HepG2 (cell line): ENCODE results near the gene ENTPD1. TPM values are rescaled to one million over a fixed set of nuclear protein-coding genes. Genes with fewer than 3 reads are reported as not detected.

ENCODE experiments used
- ATAC-seq: fragments of 200-7000 bp; cut with Tn5 transposase; 3 replicates; pipeline ENCODE4 v1.9.1; 2020; ENCODE audit warnings: mild to moderate bottlenecking, moderate library complexity
- BruUV-seq: library from RNA; stranded (reverse); fragments of 400-500 nt; replicated peaks from 2 replicates; lab custom pipeline; 2021; lab: Mats Ljungman, UMichigan
- CTCF ChIA-PET: fragments of 300-600 bp; formaldehyde crosslinking; extraction: SDS; loops from one replicate; lab custom pipeline; 2021; ENCODE audit warnings: low total read pairs, inconsistent platforms, low intra/inter-chr PET ratio; lab: Yijun Ruan, JAX
- POLR2A ChIA-PET: fragments of 350-600 bp; sonication (Branson Sonifier 250); formaldehyde crosslinking; loops from one replicate; lab custom pipeline; 2020; ENCODE audit warnings: antibody characterized with exemption, inconsistent platforms; lab: Yijun Ruan, JAX
- DNase-seq: peaks from one replicate; pipeline ENCODE4 v3.0.0-alpha.2; 2015; ENCODE audit warnings: low spot score
- FAIRE-seq: peaks from 3 replicates; lab custom pipeline; 2011; peaks lifted over from hg19 to GRCh38; lab: Jason Lieb, UNC
- H2AFZ ChIP-seq: one replicate; pipeline ENCODE4 v1.6.1; 2011; ENCODE audit warnings: low read length, inconsistent platforms
- H3K27ac ChIP-seq: fragments of 300-600 bp; 3 replicates; pipeline ENCODE4 v1.8.0; 2011; ENCODE audit warnings: mixed run types, mild to moderate bottlenecking, mixed read lengths, low read length, inconsistent platforms; ENCODE audit not compliant: insufficient read depth; ENCODE audit errors: extremely low read length
- H3K27me3 ChIP-seq, 2 experiments: fragments of 200-600 bp in 1 of 2; 2 replicates in 1 of 2; 3 replicates in 1 of 2; pipeline versions ENCODE4 v1.6.0 to v1.8.0; 2011; ENCODE audit warnings: low read length in 2 of 2, mild to moderate bottlenecking in 2 of 2, moderate library complexity in 2 of 2, inconsistent platforms in 1 of 2; ENCODE audit not compliant: insufficient read depth in 2 of 2, control insufficient read depth in 1 of 2
- H3K36me3 ChIP-seq, 2 experiments: fragments of 200-600 bp in 1 of 2; replicated peaks in 1 of 2; 2 replicates in 1 of 2; 3 replicates in 1 of 2; pipeline versions ENCODE4 v1.5.1 to v1.8.0; 2011; ENCODE audit warnings: low read length in 2 of 2, inconsistent platforms in 1 of 2; ENCODE audit not compliant: insufficient read depth in 2 of 2, control insufficient read depth in 1 of 2
- H3K4me1 ChIP-seq: 2 replicates; pipeline ENCODE4 v1.5.1; 2012; ENCODE audit warnings: low read length, inconsistent platforms; ENCODE audit not compliant: insufficient read depth
- H3K4me2 ChIP-seq: 2 replicates; pipeline ENCODE4 v1.6.0; 2011; ENCODE audit warnings: low read depth, low read length, inconsistent platforms
- H3K4me3 ChIP-seq, 3 experiments: fragments of 200-600 bp in 1 of 3; sonication (generic), shearing (Covaris generic) in 1 of 3; replicated peaks in 1 of 3; 2 replicates each; pipeline ENCODE4 v1.5.1; 2011 to 2016; ENCODE audit warnings: low read length in 3 of 3, inconsistent platforms in 2 of 3, low read depth in 2 of 3, mild to moderate bottlenecking in 2 of 3, control low read depth in 1 of 3, mixed read lengths in 1 of 3; ENCODE audit not compliant: insufficient read depth in 1 of 3
- H3K79me2 ChIP-seq: one replicate; pipeline ENCODE4 v1.6.1; 2011; ENCODE audit warnings: low read length, inconsistent platforms; ENCODE audit not compliant: insufficient read depth
- H3K9ac ChIP-seq: 2 replicates; pipeline ENCODE4 v1.6.0; 2011; ENCODE audit warnings: mild to moderate bottlenecking, low read depth, low read length, inconsistent platforms; ENCODE audit not compliant: insufficient read depth
- H3K9me3 ChIP-seq: 2 replicates; pipeline ENCODE4 v1.5.1; 2012; ENCODE audit warnings: mild to moderate bottlenecking, low read length
- H4K20me1 ChIP-seq: 2 replicates; pipeline ENCODE4 v1.6.0; 2011; ENCODE audit warnings: inconsistent platforms, mild to moderate bottlenecking, low read length, moderate library complexity; ENCODE audit not compliant: insufficient read depth
- DNMT3B ChIP-seq: conservative IDR thresholded peaks from 2 replicates; pipeline ENCODE4 v1.6.1; 2016; ENCODE audit warnings: missing biosample characterization, control low read depth
- ELF1 ChIP-seq: sonication (generic); formaldehyde crosslinking; IDR thresholded peaks from 2 replicates; pipeline ENCODE4 v1.4.0; 2020; ENCODE audit warnings: missing genetic modification reagents
- MAFK ChIP-seq, 2 experiments: IDR thresholded peaks in 1 of 2; conservative IDR thresholded peaks in 1 of 2; 2 replicates each; pipeline ENCODE4 v1.6.1; 2011; ENCODE audit warnings: improper control_type of control experiment in 2 of 2, low read length in 2 of 2
- MTERF4 ChIP-seq: sonication (generic); formaldehyde crosslinking; IDR thresholded peaks from 2 replicates; pipeline ENCODE4 v1.8.0; 2023; ENCODE audit warnings: mild to moderate bottlenecking, missing genetic modification reagents
- NFYC ChIP-seq: IDR thresholded peaks from 2 replicates; pipeline ENCODE4 v1.6.1; 2016; ENCODE audit warnings: missing genetic modification reagents, missing compliant biosample characterization
- PAF1 ChIP-seq: IDR thresholded peaks from 2 replicates; pipeline ENCODE4 v1.6.1; 2016; ENCODE audit warnings: missing genetic modification reagents, missing compliant biosample characterization
- SOX13 ChIP-seq, 3 experiments: fragments of 450-650 bp in 1 of 3; sonication (generic) in 1 of 3; formaldehyde crosslinking in 1 of 3; IDR thresholded peaks in 2 of 3; conservative IDR thresholded peaks in 1 of 3; 2 replicates each; pipeline versions ENCODE4 v1.5.0 to v1.6.1; 2016 to 2020; ENCODE audit warnings: antibody characterized with exemption in 1 of 3, mild to moderate bottlenecking in 1 of 3, missing compliant biosample characterization in 1 of 3, missing genetic modification reagents in 1 of 3, moderate library complexity in 1 of 3
- USF2 ChIP-seq, 2 experiments: sonication (generic) in 1 of 2; formaldehyde crosslinking in 1 of 2; IDR thresholded peaks; 2 replicates each; pipeline versions ENCODE4 v1.5.1 to v1.6.1; 2011 to 2020; ENCODE audit warnings: borderline replicate concordance in 1 of 2, low read depth in 1 of 2, low read length in 1 of 2, mild to moderate bottlenecking in 1 of 2, missing genetic modification reagents in 1 of 2, moderate library complexity in 1 of 2
- ZNF142 ChIP-seq: sonication (generic); formaldehyde crosslinking; IDR thresholded peaks from 2 replicates; pipeline ENCODE4 v1.4.0; 2020; ENCODE audit warnings: missing genetic modification reagents
- WGBS: methylation state at CpG from one replicate; pipeline ENCODE4 v1.1.6; 2017; ENCODE audit warnings: low lambda C conversion rate; 5-methylcytosine and 5-hydroxymethylcytosine counted together
- in situ Hi-C: cut with HindIII; loops from 2 replicates; pipeline ENCODE4 v1.10.0; 2017; ENCODE audit warnings: low pct_unique_long_range_greater_than_20kb; ENCODE audit not compliant: extremely low pct_ligation_motif_present
- intact Hi-C: fragments of 100-400 bp; cut with micrococcal nuclease; formaldehyde crosslinking; loops from one replicate; pipeline ENCODE4 v1.10.0; 2022; ENCODE audit not compliant: unreplicated experiment
- polyA plus RNA-seq, 8 experiments: library from polyadenylated mRNA; depleted of rRNA in 3 of 8; stranded (reverse) in 7 of 8; unstranded in 1 of 8; fragments of >200 nt; fragmentation: Illumina TruSeq in 4 of 8; extraction: Trizol in 4 of 8; gene quantifications; 2 replicates each; pipeline versions ENCODE4 v1.2.1 to v1.2.3, GENCODE V29; 2011 to 2016; ENCODE audit warnings: low read depth in 4 of 8, missing spikeins in 1 of 8, mixed read lengths in 1 of 8; ENCODE audit not compliant: insufficient read depth in 1 of 8
- total RNA-seq, 5 experiments: library from RNA; depleted of rRNA; stranded (reverse); fragments of >200 nt; fragmentation: Illumina TruSeq; extraction: Trizol; gene quantifications; 2 replicates each; pipeline ENCODE4 v1.2.3, GENCODE V29; 2016; ENCODE audit warnings: low read depth in 1 of 5

Gene ENTPD1
- total and polyA plus RNA-seq, 2 of the 13 experiments (the other 11 are each of a cell fraction or from before 2014, with no cell fraction given) = 0.07 TPM

- Histone ChIP-seq H3K4me1 (peaks cover 11% of the 10 kb centered on the region), H3K4me3 (no peak overlapping the region), H3K9me3 (no peaks in the 10 kb centered on the region), H4K20me1 (no peaks in the 10 kb centered on the region), H3K36me3 (no peaks in the 10 kb centered on the region), H3K9ac (no peak overlapping the region), H3K4me2 (no peak overlapping the region), H3K79me2 (no peaks in the 10 kb centered on the region), H3K27me3 (peaks cover 0 to 6% of the 10 kb centered on the region in 2 experiments; a peak in 4 of 5 replicates), H2AFZ (no peak overlapping the region), H3K27ac (no peak overlapping the region)
- CTCF ChIA-PET = no interaction called here
- BruUV-seq = no TSS peak
- DNase-seq = no peak
- intact Hi-C loops (no loop called here), in situ Hi-C loops (no loop called here)
- 20% methylated on average over 3 of the region's 3 CpGs for WGBS
- FAIRE-seq = no peak
- POLR2A ChIA-PET = no interaction called here
- TF ChIP-seq USF2 (IDR thresholded peaks at IDR 0.05; ENCODE audit: low read depth, low read length) = no peak
- no peak for TF ChIP-seq USF2 (CRISPR knock-in tag; IDR thresholded peaks at IDR 0.05; ENCODE audit: borderline replicate concordance)
- TF ChIP-seq MAFK (conservative IDR thresholded peaks at IDR 0.05 in 1 of 2, IDR thresholded peaks at IDR 0.05 in 1 of 2; ENCODE audit: low read length in 2 of 2) = 0 out of 4 replicates have a peak, but pooled peaks have one; percentile 3 to 19
- TF ChIP-seq ZNF142 (CRISPR knock-in tag) = no peak
- no peak for TF ChIP-seq PAF1 (CRISPR knock-in tag)
- TF ChIP-seq ELF1 (CRISPR knock-in tag) = no peak
- TF ChIP-seq DNMT3B (CRISPR knock-in tag) = no peak
- TF ChIP-seq NFYC (CRISPR knock-in tag) = no peak
- no peak for TF ChIP-seq SOX13 (IDR thresholded peaks at IDR 0.05)
- TF ChIP-seq SOX13 (CRISPR knock-in tag; conservative IDR thresholded peaks at IDR 0.05 in 1 of 2, IDR thresholded peaks at IDR 0.05 in 1 of 2) = no peak
- no peak for TF ChIP-seq MTERF4
- no peak for ATAC-seq
Observed at GRCh38 chr10:95789902-95790301, 33.9 kb downstream of the ENTPD1 start.
